A673 (cell line): ENCODE results near the gene NUFIP1. TPM values are rescaled to one million over a fixed set of nuclear protein-coding genes. Genes with fewer than 3 reads are reported as not detected.
"Not testable (repeated sequence)": the region's sequence is repeated elsewhere in the genome, so short reads cannot be mapped to it uniquely, and the experiment has no call there.

Source experiments
- BruUV-seq: library from RNA; stranded (reverse); fragments of 400-500 nt; replicated peaks from 2 replicates; lab custom pipeline; 2021; lab: Mats Ljungman, UMichigan
- CTCF ChIA-PET: fragments of 300-600 bp; sonication (Branson Sonifier 250); formaldehyde crosslinking; loops from one replicate; lab custom pipeline; 2022; ENCODE audit warnings: antibody characterized with exemption; lab: Charles Lee
- POLR2A ChIA-PET: fragments of 300-600 bp; sonication (Branson Sonifier 250); formaldehyde crosslinking; loops from one replicate; lab custom pipeline; 2022; ENCODE audit warnings: antibody characterized with exemption; ENCODE audit not compliant: low non-redundant PET; lab: Charles Lee
- DNase-seq: peaks from one replicate; pipeline ENCODE4 v3.0.0-alpha.2; 2015; ENCODE audit warnings: low spot score
- H3K27ac ChIP-seq: fragments of 200-600 bp; sonication (generic); 2 replicates; pipeline ENCODE4 v1.5.1; 2016; ENCODE audit warnings: mixed run types, low read depth, mild to moderate bottlenecking, mixed read lengths, antibody characterized with exemption, low read length; ENCODE audit not compliant: poor library complexity, severe bottlenecking
- H3K27me3 ChIP-seq: fragments of 200-600 bp; sonication (generic); replicated peaks from 2 replicates; pipeline ENCODE4 v1.6.1; 2017; ENCODE audit warnings: mixed run types, low read depth, mild to moderate bottlenecking, mixed read lengths, antibody characterized with exemption, low read length; ENCODE audit not compliant: insufficient read depth, poor library complexity
- H3K36me3 ChIP-seq: fragments of 200-600 bp; sonication (generic); 2 replicates; pipeline ENCODE4 v1.6.1; 2016; ENCODE audit warnings: mixed run types, mild to moderate bottlenecking, mixed read lengths, antibody characterized with exemption, low read length; ENCODE audit not compliant: insufficient read depth, poor library complexity, severe bottlenecking
- H3K4me1 ChIP-seq: fragments of 200-600 bp; sonication (generic); 2 replicates; pipeline ENCODE4 v1.6.1; 2017; ENCODE audit warnings: mixed run types, mild to moderate bottlenecking, mixed read lengths, antibody characterized with exemption, low read length; ENCODE audit not compliant: insufficient read depth, poor library complexity, severe bottlenecking
- H3K4me3 ChIP-seq: fragments of 200-600 bp; sonication (generic); 2 replicates; pipeline ENCODE4 v1.5.1; 2016; ENCODE audit warnings: low read depth, mixed run types, mild to moderate bottlenecking, mixed read lengths, low read length; ENCODE audit not compliant: poor library complexity, severe bottlenecking
- H3K9me3 ChIP-seq: fragments of 200-600 bp; sonication (generic); 2 replicates; pipeline ENCODE4 v1.6.1; 2016; ENCODE audit warnings: mixed run types, low read depth, mild to moderate bottlenecking, mixed read lengths, antibody characterized with exemption, low read length; ENCODE audit not compliant: poor library complexity, severe bottlenecking
- EZH2 ChIP-seq: fragments of 200-600 bp; sonication (generic); IDR thresholded peaks from 2 replicates; pipeline ENCODE4 v1.6.1; 2017; ENCODE audit warnings: borderline replicate concordance, low read depth, mild to moderate bottlenecking, mixed read lengths, antibody characterized with exemption, low read length; ENCODE audit not compliant: poor library complexity, severe bottlenecking
- intact Hi-C: fragments of 100-400 bp; cut with micrococcal nuclease; formaldehyde crosslinking; loops from one replicate; pipeline ENCODE4 v1.10.0; 2022; ENCODE audit not compliant: unreplicated experiment
- total RNA-seq: library from RNA; stranded (reverse); gene quantifications from 2 replicates; pipeline ENCODE4 v1.2.3, GENCODE V29; 2021
- TF ChIP-seq, protein P1 (sequence below): fragments of 300-800, 200-600 bp; sonication (generic); conservative IDR thresholded peaks from 2 replicates; pipeline ENCODE4 v1.5.1; 2017; ENCODE audit warnings: low read depth, mild to moderate bottlenecking, antibody characterized with exemption, low read length, moderate library complexity, mixed read lengths

NUFIP1 gene
- total RNA-seq, 1 experiment from 2014 or later, result 13.4 TPM

DNA sequence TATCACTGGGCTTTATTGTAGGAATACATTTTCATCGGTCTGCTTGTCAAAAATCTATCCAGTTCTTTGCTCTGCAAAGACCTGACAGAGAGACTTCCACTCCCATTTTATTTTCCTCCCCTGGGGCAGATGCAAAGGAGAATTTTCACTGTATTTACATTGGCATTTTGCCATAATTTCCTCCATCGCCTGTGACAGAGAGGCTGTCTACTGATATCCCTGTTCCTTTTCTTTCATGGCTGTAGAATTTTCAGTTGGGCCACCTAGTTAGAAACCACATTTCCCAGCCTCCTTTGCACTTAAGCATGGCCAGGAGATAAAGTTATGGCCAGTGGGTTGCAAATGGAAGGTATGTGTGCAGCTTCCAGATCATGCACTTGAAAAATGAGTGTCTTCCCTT lies 89.3 kb downstream of the NUFIP1 start:
- BruUV-seq, result no TSS peak
- Histone ChIP-seq H3K27me3 (no peaks in the 10 kb centered on the region), H3K27ac (no peak overlapping the region), H3K4me1 (no peaks in the 10 kb centered on the region), H3K9me3 (no peaks in the 10 kb centered on the region), H3K4me3 (no peak overlapping the region), H3K36me3 (no peaks in the 10 kb centered on the region)
- POLR2A ChIA-PET, result no interaction called here
- TF ChIP-seq, protein P1, sequence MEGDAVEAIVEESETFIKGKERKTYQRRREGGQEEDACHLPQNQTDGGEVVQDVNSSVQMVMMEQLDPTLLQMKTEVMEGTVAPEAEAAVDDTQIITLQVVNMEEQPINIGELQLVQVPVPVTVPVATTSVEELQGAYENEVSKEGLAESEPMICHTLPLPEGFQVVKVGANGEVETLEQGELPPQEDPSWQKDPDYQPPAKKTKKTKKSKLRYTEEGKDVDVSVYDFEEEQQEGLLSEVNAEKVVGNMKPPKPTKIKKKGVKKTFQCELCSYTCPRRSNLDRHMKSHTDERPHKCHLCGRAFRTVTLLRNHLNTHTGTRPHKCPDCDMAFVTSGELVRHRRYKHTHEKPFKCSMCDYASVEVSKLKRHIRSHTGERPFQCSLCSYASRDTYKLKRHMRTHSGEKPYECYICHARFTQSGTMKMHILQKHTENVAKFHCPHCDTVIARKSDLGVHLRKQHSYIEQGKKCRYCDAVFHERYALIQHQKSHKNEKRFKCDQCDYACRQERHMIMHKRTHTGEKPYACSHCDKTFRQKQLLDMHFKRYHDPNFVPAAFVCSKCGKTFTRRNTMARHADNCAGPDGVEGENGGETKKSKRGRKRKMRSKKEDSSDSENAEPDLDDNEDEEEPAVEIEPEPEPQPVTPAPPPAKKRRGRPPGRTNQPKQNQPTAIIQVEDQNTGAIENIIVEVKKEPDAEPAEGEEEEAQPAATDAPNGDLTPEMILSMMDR, result no peak
- no peak for TF ChIP-seq EZH2
- DNase-seq, result peak; percentile 12
- intact Hi-C loops, result no loop called here
- CTCF ChIA-PET, result no interaction called here

DNA sequence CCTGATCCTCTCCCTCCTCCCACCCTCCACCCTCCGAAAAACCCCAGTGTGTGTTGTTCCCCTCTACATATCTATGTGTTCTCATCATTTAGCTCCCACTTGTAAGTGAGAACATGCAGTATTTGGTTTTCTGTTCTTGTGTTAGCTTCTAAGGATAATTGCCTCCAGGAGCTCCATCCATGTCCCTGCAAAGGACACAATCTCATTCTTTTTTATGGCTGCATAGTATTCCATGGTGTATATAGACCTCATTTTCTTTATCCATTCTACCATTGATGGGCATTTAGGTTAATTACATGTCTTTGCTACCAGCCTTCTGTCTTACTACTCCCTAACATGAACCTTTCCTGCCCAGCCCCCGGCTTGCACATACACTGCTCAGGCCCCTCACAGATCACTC lies 91.0 kb downstream of the NUFIP1 start:
- BruUV-seq, POLR2A ChIA-PET, intact Hi-C loops: not testable (repeated sequence)

DNA sequence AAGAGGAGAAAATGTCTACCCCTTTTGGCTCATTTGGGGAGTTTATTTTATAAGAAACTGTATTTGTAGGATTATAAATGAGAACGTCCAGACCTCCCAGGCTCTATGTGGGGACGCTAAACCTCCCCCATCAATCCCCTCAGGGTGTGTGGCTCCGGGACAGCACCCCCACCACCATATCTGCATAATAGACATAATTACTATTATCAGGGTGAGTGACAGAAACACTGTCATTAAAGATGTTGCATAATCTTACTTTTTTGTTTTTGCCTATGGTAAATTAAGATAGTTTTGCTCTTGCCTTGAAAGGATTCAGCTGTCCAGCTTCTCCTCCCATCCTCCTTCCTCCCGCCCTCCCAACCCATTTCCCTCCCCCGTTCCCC lies 93.3 kb downstream of the NUFIP1 start:
- H3K36me3 ChIP-seq, result no peaks in the 10 kb centered on the region
- no TSS peak for BruUV-seq
- no peak overlapping the region for H3K4me3 ChIP-seq
- POLR2A ChIA-PET, result no interaction called here
- CTCF ChIA-PET, result interaction anchor here (0.6 kb wide), 1 partner anchor 904 kb away, joined by 3 read pairs; no protein-coding TSS in a partner anchor
- intact Hi-C loops, result no loop called here
- DNase-seq, result no peak
- no peaks in the 10 kb centered on the region for H3K9me3 ChIP-seq
- no peaks in the 10 kb centered on the region for H3K27me3 ChIP-seq
- no peak for TF ChIP-seq EZH2
- TF ChIP-seq, protein P1, result no peak
- no peaks in the 10 kb centered on the region for H3K4me1 ChIP-seq
- no peak overlapping the region for H3K27ac ChIP-seq

More for the DNA sequence above, 91.0 kb downstream of the NUFIP1 start:
- DNase-seq, CTCF ChIA-PET, H3K9me3 ChIP-seq, H3K36me3 ChIP-seq, H3K27me3 ChIP-seq, H3K27ac ChIP-seq, H3K4me1 ChIP-seq, H3K4me3 ChIP-seq: not testable (repeated sequence)

DNA sequence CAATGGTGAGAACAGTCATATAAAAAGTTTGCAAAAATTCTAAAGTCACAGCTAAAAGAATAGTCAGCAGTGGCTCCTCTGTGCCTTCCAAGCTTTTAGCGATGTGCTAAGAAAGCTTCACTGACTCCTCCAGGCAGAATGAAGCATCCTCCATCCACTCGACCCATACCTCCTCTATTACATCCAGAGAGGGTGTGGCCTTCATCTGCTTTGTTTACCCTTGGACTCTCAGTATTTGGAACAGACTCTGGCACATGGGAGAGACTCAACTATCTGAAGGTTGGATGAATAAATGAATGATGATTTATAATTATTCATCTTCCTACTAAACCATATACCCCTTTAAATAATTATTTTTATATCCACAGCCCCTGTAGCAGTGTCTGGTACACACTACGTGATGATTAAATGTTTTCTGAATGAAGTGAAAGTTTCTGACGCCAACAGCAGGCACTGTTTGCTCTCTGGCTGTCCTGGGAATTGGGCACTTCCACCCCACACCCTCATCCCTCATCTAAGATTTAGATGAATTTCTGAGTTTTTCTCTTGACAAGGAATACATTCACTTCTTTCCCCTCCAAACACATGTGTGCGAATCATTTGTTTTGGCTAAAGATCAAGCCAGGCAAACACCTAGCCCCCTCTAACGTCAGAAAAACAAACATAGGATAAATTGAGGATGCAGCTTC lies 93.9 kb downstream of the NUFIP1 start:
- POLR2A ChIA-PET, result interaction anchor here (0.6 kb wide), 1 partner anchor 1108 kb away, joined by 3 read pairs; no protein-coding TSS in a partner anchor
- TF ChIP-seq EZH2, result no peak
- TF ChIP-seq, protein P1, result no peak
- DNase-seq, result no peak
- CTCF ChIA-PET, result no interaction called here
- intact Hi-C loops, result no loop called here
- no peak overlapping the region for H3K4me3 ChIP-seq
- H3K4me1 ChIP-seq, result no peaks in the 10 kb centered on the region
- H3K36me3 ChIP-seq, result no peaks in the 10 kb centered on the region
- no peaks in the 10 kb centered on the region for H3K9me3 ChIP-seq
- no TSS peak for BruUV-seq
- no peaks in the 10 kb centered on the region for H3K27me3 ChIP-seq
- no peak overlapping the region for H3K27ac ChIP-seq
